Adrenal gland (tissue), 5 donors: ENCODE results near the gene CNNM2.

Source experiments
- POLR2A ChIP-seq, 2 donors: fragments of 450-650 bp; IDR thresholded peaks; one replicate each; pipeline ENCODE4 v1.6.1; 2017; ENCODE audit warnings: antibody characterized with exemption in 2 of 2, mild to moderate bottlenecking in 2 of 2, moderate library complexity in 1 of 2
- TF ChIP-seq, protein P1 (sequence below), 6 experiments: fragments of 450-650 bp in 4 of 6; fragments of 200-600 bp in 2 of 6; sonication (generic) in 1 of 6; IDR thresholded peaks; 1 replicate in 5 of 6; 2 replicates in 1 of 6; pipeline versions ENCODE4 v1.5.1 to v1.8.0; 2016 to 2021; ENCODE audit warnings: antibody characterized with exemption in 6 of 6, mild to moderate bottlenecking in 2 of 6, moderate library complexity in 1 of 6
- donor health status: DM: no; HTN: no; CAD: no.

DNA sequence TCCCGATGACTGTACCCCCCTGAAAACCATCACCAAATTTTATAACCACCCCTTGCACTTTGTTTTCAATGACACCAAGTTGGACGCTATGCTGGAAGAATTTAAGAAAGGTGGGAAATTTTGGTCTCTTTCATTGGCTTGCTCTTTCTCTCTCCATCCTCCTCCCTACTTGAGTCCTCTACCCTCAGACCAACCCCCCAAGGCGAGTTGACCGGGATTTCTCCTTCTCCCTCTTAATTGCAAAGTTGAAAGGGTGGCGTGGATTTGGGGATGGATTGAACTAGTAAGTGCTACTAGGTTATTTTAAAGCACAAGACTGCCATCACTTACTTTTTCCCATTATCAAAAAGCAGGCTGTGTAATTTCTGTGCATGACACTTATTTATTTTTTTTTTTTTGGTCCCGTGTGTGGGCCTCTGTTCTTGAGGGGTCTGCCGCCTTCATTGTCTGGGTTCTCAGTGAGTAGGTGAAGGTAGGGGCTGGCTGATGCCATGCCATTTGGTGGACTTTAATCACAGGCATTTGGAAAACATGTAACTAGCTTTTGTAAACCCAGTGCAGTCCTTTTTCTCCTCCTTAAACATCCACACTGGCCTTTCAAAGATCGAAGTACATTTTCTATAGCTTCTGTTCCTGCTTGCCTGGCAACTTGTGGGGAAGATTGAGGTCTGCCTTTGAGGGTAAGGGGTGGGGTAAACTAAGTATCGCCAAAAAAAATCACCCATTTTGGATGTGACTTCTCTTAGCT, 2.1 kb downstream of the CNNM2 start:
- TF ChIP-seq, protein P1, sequence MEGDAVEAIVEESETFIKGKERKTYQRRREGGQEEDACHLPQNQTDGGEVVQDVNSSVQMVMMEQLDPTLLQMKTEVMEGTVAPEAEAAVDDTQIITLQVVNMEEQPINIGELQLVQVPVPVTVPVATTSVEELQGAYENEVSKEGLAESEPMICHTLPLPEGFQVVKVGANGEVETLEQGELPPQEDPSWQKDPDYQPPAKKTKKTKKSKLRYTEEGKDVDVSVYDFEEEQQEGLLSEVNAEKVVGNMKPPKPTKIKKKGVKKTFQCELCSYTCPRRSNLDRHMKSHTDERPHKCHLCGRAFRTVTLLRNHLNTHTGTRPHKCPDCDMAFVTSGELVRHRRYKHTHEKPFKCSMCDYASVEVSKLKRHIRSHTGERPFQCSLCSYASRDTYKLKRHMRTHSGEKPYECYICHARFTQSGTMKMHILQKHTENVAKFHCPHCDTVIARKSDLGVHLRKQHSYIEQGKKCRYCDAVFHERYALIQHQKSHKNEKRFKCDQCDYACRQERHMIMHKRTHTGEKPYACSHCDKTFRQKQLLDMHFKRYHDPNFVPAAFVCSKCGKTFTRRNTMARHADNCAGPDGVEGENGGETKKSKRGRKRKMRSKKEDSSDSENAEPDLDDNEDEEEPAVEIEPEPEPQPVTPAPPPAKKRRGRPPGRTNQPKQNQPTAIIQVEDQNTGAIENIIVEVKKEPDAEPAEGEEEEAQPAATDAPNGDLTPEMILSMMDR (IDR thresholded peaks at IDR 0.05), result no peak
- TF ChIP-seq POLR2A (IDR thresholded peaks at IDR 0.05), result no peak
